Esophagus squamous epithelium (tissue), 5 donors: Measurements from ENCODE around the gene GULP1. TPM values are rescaled to one million over a fixed set of nuclear protein-coding genes. Genes with fewer than 3 reads are reported as not detected.
"Not testable (repeated sequence)": the region's sequence is repeated elsewhere in the genome, so short reads cannot be mapped to it uniquely, and the experiment has no call there.

Experiments used
- DNase-seq: peaks from one replicate; lab custom pipeline; 2025; lab: John Stamatoyannopoulos, UW
- H3K27ac ChIP-seq, 4 donors: fragments of 200-600 bp; sonication (generic); one replicate each; pipeline ENCODE4 v1.5.1; 2016 to 2019; ENCODE audit warnings: mild to moderate bottlenecking in 1 of 4
- H3K27me3 ChIP-seq, 4 donors: fragments of 200-600 bp; sonication (generic); 1 replicate in 3 of 4; 2 replicates in 1 of 4; pipeline versions ENCODE4 v1.5.1 to v1.6.0; 2017 to 2021; ENCODE audit warnings: antibody characterized with exemption in 1 of 4
- H3K36me3 ChIP-seq, 3 donors: fragments of 200-600 bp; sonication (generic); one replicate each; pipeline ENCODE4 v1.5.1; 2016 to 2019
- H3K4me1 ChIP-seq, 3 donors: fragments of 200-600 bp; sonication (generic); one replicate each; pipeline ENCODE4 v1.5.1; 2017 to 2019
- H3K4me3 ChIP-seq, 4 donors: fragments of 200-600 bp; sonication (generic); 1 replicate in 3 of 4; 2 replicates in 1 of 4; pipeline ENCODE4 v1.5.1; 2016 to 2019; ENCODE audit warnings: mild to moderate bottlenecking in 2 of 4, moderate library complexity in 1 of 4
- H3K9me3 ChIP-seq, 3 donors: fragments of 200-600 bp; sonication (generic); one replicate each; pipeline ENCODE4 v1.5.1; 2016 to 2019
- CTCF ChIP-seq, 6 experiments: fragments of 450-650 bp in 4 of 6; fragments of 200-600 bp in 2 of 6; sonication (generic) in 2 of 6; IDR thresholded peaks; one replicate each; pipeline ENCODE4 v1.5.1; 2016 to 2019; ENCODE audit warnings: antibody characterized with exemption in 6 of 6, mild to moderate bottlenecking in 4 of 6, moderate library complexity in 4 of 6
- POLR2A ChIP-seq, 4 donors: fragments of 450-650 bp; IDR thresholded peaks; one replicate each; pipeline ENCODE4 v1.6.1; 2017; ENCODE audit warnings: antibody characterized with exemption in 4 of 4, mild to moderate bottlenecking in 4 of 4, moderate library complexity in 3 of 4
- WGBS, 2 donors: methylation state at CpG; one replicate each; pipeline ENCODE4 v1.1.5; 2018; 5-methylcytosine and 5-hydroxymethylcytosine counted together
- intact Hi-C: fragments of 100-400 bp; cut with DNase I; formaldehyde crosslinking; loops from one replicate; pipeline ENCODE4 v1.15.0; 2022
- total RNA-seq, 4 donors: library from RNA; depleted of rRNA; stranded (reverse); fragments of >200 nt; gene quantifications; one replicate each; pipeline ENCODE4 v1.1.0, GENCODE V29; 2016
- donor health status: DM: yes; HTN: yes; CAD: no.

GULP1 gene
- total RNA-seq, 4 donors from 2014 or later, result 10.4 to 39.3 (median 24.2) TPM

- Histone ChIP-seq H3K4me1 (no peaks in the 10 kb centered on the region), H3K9me3 (no peaks in the 10 kb centered on the region), H3K36me3 (peaks cover 0 to 7% (median 0%) of the 10 kb centered on the region in 3 donors), H3K27ac (no peak overlapping the region), H3K4me3 (no peak overlapping the region), H3K27me3 (no peaks in the 10 kb centered on the region)
- no peak for DNase-seq
- 78 to 82% methylated on average over 2 of the region's 2 CpGs for WGBS, 2 donors
- TF ChIP-seq CTCF (IDR thresholded peaks at IDR 0.05), result no peak
- no peak for TF ChIP-seq POLR2A (IDR thresholded peaks at IDR 0.05)
- intact Hi-C loops, result no loop called here
These were observed 243.2 kb downstream of the GULP1 start for GRCh38 chr2:188534875-188535274.

GRCh38 chr2:188551671-188552070 lies 260.0 kb downstream of the GULP1 start:
- TF ChIP-seq CTCF (IDR thresholded peaks at IDR 0.05), result no peak
- no peak for TF ChIP-seq POLR2A (IDR thresholded peaks at IDR 0.05)
- DNase-seq, result no peak
- WGBS, 2 donors, result 54 to 71% methylated on average over 3 of the region's 3 CpGs
- intact Hi-C loops, result no loop called here
- H3K27me3 ChIP-seq, result no peaks in the 10 kb centered on the region
- no peak overlapping the region for H3K27ac ChIP-seq
- H3K4me1 ChIP-seq, result no peaks in the 10 kb centered on the region
- no peaks in the 10 kb centered on the region for H3K36me3 ChIP-seq
- H3K4me3 ChIP-seq, result no peak overlapping the region
- H3K9me3 ChIP-seq, result no peaks in the 10 kb centered on the region

GRCh38 chr2:188557081-188557480 lies 265.4 kb downstream of the GULP1 start:
- peaks cover 0 to 5% (median 0%) of the 10 kb centered on the region in 3 donors for H3K9me3 ChIP-seq
- 80 to 92% methylated on average over 1 of the region's 1 CpG for WGBS, 2 donors
- H3K27me3 ChIP-seq, result no peaks in the 10 kb centered on the region
- H3K4me3 ChIP-seq, result no peak overlapping the region
- TF ChIP-seq POLR2A (IDR thresholded peaks at IDR 0.05) (no peak), CTCF (IDR thresholded peaks at IDR 0.05) (no peak)
- no peak overlapping the region for H3K27ac ChIP-seq
- H3K36me3 ChIP-seq, result peaks cover 0 to 12% (median 0%) of the 10 kb centered on the region in 3 donors
- DNase-seq, result no peak
- H3K4me1 ChIP-seq, result no peaks in the 10 kb centered on the region
- intact Hi-C loops, result no loop called here

GRCh38 chr2:188559455-188559854 lies 267.8 kb downstream of the GULP1 start:
- H3K4me3 ChIP-seq, intact Hi-C loops, H3K9me3 ChIP-seq, DNase-seq, H3K4me1 ChIP-seq, H3K27me3 ChIP-seq, H3K27ac ChIP-seq: not testable (repeated sequence)
- H3K36me3 ChIP-seq, result peaks cover 0 to 12% (median 0%) of the 10 kb centered on the region in 3 donors
- 80 to 93% methylated on average over 2 of the region's 2 CpGs for WGBS, 2 donors

GRCh38 chr2:188561473-188561979 lies 269.9 kb downstream of the GULP1 start:
- Histone ChIP-seq H3K4me1 (no peaks in the 10 kb centered on the region), H3K27me3 (no peaks in the 10 kb centered on the region), H3K36me3 (peaks cover 0 to 12% (median 0%) of the 10 kb centered on the region in 3 donors), H3K27ac (no peak overlapping the region), H3K4me3 (no peak overlapping the region), H3K9me3 (peaks cover 0 to 5% (median 0%) of the 10 kb centered on the region in 3 donors)
- DNase-seq, result no peak
- 80 to 90% methylated on average over 2 of the region's 4 CpGs for WGBS, 2 donors
- no peak for TF ChIP-seq CTCF (IDR thresholded peaks at IDR 0.05)
- TF ChIP-seq POLR2A (IDR thresholded peaks at IDR 0.05), result no peak
- intact Hi-C loops, result no loop called here
